Measurements from ENCODE around the gene P3H1.
"Not testable (repeated sequence)": the region's sequence is repeated elsewhere in the genome, so short reads cannot be mapped to it uniquely, and the experiment has no call there.

GRCh38 chr1:42712808-42713207 lies 54.0 kb downstream of the P3H1 start:
- TF ChIP-seq, protein P1, sequence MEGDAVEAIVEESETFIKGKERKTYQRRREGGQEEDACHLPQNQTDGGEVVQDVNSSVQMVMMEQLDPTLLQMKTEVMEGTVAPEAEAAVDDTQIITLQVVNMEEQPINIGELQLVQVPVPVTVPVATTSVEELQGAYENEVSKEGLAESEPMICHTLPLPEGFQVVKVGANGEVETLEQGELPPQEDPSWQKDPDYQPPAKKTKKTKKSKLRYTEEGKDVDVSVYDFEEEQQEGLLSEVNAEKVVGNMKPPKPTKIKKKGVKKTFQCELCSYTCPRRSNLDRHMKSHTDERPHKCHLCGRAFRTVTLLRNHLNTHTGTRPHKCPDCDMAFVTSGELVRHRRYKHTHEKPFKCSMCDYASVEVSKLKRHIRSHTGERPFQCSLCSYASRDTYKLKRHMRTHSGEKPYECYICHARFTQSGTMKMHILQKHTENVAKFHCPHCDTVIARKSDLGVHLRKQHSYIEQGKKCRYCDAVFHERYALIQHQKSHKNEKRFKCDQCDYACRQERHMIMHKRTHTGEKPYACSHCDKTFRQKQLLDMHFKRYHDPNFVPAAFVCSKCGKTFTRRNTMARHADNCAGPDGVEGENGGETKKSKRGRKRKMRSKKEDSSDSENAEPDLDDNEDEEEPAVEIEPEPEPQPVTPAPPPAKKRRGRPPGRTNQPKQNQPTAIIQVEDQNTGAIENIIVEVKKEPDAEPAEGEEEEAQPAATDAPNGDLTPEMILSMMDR (conservative IDR thresholded peaks at IDR 0.05 in 1 of 2, IDR thresholded peaks at IDR 0.05 in 1 of 2; ENCODE audit: extremely low read depth in 1 of 2, insufficient read depth in 1 of 2, low read depth in 1 of 2, low read length in 2 of 2), result not testable (repeated sequence)
- not testable (repeated sequence) for TF ChIP-seq EZH2 (IDR thresholded peaks at IDR 0.05; ENCODE audit: borderline replicate concordance, low read length)

All from mammary epithelial cell (primary cell).